Epithelial cell of esophagus (primary cell): ENCODE measurements around the gene BCAT1.

ENCODE experiments used
- DNase-seq: peaks from one replicate; pipeline ENCODE4 v3.0.0; 2010; ENCODE audit warnings: low read depth
- H3K4me3 ChIP-seq: 2 replicates; pipeline ENCODE4 v1.5.1; 2011; ENCODE audit warnings: mild to moderate bottlenecking, low read length, control low read depth
- TF ChIP-seq, protein P1 (sequence below): IDR thresholded peaks from 2 replicates; pipeline ENCODE4 v1.5.1; 2011; ENCODE audit warnings: low read depth, mild to moderate bottlenecking, low read length, control low read depth, inconsistent platforms; ENCODE audit not compliant: insufficient read depth; ENCODE audit errors: missing control alignments

Gene BCAT1

DNA sequence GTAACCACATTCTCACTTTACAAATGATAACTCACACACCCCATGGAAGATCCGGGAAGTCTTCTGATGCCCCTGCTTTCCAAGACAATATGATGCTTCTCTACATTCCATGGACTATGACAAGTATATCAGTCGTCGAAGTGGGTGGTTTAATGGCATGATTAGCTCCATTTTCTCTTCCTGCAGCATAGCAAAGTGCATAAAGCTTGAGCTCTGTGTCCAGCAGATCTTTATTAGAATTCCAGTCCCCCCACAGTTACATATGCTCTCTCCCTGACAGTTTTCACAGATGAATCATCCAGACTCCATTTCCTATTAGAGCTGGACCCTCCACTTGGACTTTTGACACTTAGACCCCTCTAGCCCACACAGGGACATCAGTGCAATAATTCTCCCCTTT is 174.9 kb downstream of the BCAT1 start:
- DNase-seq, result no peak
- TF ChIP-seq, protein P1, sequence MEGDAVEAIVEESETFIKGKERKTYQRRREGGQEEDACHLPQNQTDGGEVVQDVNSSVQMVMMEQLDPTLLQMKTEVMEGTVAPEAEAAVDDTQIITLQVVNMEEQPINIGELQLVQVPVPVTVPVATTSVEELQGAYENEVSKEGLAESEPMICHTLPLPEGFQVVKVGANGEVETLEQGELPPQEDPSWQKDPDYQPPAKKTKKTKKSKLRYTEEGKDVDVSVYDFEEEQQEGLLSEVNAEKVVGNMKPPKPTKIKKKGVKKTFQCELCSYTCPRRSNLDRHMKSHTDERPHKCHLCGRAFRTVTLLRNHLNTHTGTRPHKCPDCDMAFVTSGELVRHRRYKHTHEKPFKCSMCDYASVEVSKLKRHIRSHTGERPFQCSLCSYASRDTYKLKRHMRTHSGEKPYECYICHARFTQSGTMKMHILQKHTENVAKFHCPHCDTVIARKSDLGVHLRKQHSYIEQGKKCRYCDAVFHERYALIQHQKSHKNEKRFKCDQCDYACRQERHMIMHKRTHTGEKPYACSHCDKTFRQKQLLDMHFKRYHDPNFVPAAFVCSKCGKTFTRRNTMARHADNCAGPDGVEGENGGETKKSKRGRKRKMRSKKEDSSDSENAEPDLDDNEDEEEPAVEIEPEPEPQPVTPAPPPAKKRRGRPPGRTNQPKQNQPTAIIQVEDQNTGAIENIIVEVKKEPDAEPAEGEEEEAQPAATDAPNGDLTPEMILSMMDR, result no peak
- no peak overlapping the region for H3K4me3 ChIP-seq

DNA sequence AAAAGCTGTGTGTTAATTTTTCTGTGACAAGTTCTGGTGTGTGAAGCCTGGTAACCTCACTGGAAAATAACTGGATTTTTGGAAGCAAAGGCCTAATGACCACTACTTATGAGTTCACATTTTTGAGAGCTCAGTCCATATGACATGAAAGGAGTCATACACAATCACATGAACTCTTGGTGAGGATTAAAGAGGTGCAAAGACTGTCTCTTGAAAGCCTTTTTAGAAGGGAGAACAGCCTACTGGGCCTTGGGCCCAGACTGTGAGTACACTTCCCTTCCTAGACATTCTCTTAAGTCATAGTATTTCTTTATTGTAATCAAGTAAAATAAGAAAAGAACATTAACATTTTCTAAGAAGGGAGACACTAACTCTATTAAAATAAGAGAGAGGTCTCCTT is 176.1 kb downstream of the BCAT1 start:
- no peak overlapping the region for H3K4me3 ChIP-seq
- TF ChIP-seq, protein P1, result no peak
- DNase-seq, result no peak

DNA sequence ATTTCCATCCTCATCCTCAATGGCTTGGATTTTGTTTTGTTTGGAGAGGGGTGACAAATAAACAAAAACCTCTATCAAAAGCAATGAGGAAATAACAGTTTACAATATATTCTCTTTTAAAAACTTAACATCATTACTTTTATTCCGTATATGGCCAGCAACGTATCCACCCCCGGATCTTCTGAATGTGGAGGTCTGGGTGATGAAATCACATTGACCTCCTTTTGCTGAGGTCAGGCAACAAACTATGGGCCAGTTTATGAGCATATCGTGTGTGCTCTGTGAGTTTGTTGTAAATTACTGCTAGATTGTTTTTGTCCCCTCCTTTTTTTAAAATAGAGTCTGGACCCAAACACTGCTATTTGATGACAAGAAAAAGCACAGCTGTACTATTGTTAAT is 178.1 kb downstream of the BCAT1 start:
- TF ChIP-seq, protein P1, result no peak
- H3K4me3 ChIP-seq, result no peak overlapping the region
- no peak for DNase-seq

DNA sequence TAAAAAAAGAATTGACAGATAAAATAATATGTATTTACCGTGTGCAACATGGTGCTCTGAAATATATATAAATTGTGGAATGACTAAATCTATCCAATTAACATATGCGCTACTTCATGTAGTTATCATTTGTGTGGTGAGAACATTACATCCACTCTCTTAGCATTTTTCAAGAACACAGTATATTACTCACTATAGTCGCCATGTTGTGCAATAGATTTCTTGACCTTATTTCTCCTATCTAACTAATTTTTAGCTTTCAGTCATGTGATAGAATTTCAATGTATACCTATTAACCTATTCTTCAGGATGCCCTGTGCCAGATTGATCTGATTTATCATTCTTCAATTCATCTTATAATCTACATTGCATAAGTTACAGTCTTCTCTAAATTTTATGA is 178.6 kb downstream of the BCAT1 start:
- no peak overlapping the region for H3K4me3 ChIP-seq
- no peak for DNase-seq
- TF ChIP-seq, protein P1, result no peak

DNA sequence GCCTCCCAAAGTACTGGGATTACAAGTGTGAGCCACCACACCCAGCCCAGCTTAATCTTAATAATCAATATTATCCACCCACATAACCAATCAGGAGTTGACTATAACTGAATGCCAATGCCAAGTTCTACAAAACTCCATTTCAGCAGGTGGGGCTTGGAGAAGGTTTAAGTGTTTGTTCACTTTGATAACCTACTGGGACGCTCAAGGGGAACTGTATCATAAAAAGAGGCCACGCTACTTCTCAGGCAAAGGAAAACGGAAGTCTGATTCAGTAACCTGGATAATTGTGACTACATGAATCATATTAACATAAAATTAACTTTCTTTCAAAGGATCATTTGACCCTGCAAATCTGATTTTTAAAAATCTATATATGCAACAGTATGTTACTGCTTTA is 179.2 kb downstream of the BCAT1 start:
- TF ChIP-seq, protein P1, result no peak
- H3K4me3 ChIP-seq, result no peak overlapping the region
- DNase-seq, result no peak

DNA sequence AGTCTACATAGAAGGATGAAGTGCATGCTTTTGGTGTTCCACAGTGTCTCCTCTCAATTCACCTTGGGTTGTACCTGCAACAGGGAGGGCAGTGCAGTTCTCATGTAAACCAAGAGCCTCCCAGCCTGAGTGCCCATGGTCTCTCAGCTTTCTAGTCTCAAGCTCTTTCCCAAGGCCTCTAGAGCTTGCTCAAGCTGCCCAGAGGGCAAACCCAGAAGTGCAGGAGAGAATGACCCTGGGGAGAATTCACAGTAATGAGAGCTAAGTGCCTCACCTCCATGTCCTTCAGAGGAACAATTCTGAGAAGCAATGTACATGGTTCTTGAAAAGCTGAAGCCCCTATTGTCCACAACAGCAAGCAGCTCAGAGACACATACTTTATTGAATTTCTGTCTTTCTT is 180.5 kb downstream of the BCAT1 start:
- no peak overlapping the region for H3K4me3 ChIP-seq
- no peak for DNase-seq
- TF ChIP-seq, protein P1, result no peak

DNA sequence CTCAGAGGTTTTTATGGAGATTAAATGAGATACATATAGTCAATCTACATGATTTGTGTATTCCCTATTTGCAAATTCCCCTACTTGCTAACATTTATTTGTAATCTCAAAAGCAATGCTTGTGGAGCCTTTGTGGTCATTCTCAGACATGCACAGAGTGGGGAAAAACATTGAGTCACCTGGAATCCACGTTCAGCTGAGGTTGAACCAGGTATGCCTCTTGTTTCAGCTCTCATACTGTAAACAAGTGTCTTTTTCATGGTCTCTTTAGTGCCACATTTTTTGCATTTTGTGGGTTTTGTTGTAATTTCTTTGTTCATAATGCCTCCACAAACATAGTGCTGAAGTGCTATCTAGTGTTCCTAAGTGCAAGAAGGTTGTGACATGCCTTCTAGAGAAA is 181.9 kb downstream of the BCAT1 start:
- TF ChIP-seq, protein P1, result no peak
- DNase-seq, result peak; percentile 50
- no peak overlapping the region for H3K4me3 ChIP-seq
